ENCODE results near the gene TEAD1.

The TEAD1 gene

GRCh38 chr11:12971955-12972354 is 297.7 kb downstream of the TEAD1 start:
- H3K4me3 ChIP-seq (ENCODE audit: low read depth, low read length) = no peak overlapping the region
- TF ChIP-seq CTCF (IDR thresholded peaks at IDR 0.05; ENCODE audit: borderline replicate concordance, insufficient read depth, low read depth, low read length) = no peak

DNA sequence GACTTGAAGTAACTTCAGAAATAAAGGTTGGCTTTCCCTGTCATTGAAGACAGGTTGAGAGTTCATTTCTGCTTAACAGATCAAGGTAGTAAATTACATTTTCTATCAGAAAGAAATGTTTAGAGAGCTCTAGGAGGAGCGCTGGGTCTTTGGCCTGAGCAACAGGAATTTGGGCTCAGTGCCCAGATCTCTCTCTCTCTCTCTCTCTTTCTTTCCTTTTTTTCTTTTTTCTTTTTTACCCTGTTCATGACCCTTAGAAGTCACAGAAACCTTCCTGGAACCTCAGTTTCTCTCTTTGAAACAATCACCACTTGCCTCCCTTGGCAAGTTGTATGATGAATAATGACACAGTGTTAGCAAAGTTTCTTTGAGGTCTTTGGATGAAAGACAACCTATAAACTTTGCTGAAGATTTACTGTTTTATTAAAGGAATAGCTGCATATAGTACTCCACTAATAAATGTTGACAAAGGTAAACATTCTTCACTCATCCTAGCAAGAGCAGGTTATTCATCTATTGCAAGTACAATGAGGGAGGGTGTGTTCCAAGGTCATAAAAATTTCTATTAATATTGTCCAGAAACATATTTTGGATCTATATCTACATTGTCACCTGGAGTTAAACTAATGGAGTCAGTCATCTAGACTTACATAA is 299.4 kb downstream of the TEAD1 start:
- no peak for TF ChIP-seq CTCF (IDR thresholded peaks at IDR 0.05; ENCODE audit: borderline replicate concordance, insufficient read depth, low read depth, low read length)
- no peak overlapping the region for H3K4me3 ChIP-seq (ENCODE audit: low read depth, low read length)

- TF ChIP-seq CTCF (IDR thresholded peaks at IDR 0.05; ENCODE audit: borderline replicate concordance, insufficient read depth, low read depth, low read length) = no peak
- H3K4me3 ChIP-seq (ENCODE audit: low read depth, low read length) = no peak overlapping the region
Measured at GRCh38 chr11:12975195-12975594, 301.0 kb downstream of the TEAD1 start.

- TF ChIP-seq CTCF (IDR thresholded peaks at IDR 0.05; ENCODE audit: borderline replicate concordance, insufficient read depth, low read depth, low read length) = no peak
- H3K4me3 ChIP-seq (ENCODE audit: low read depth, low read length) = no peak overlapping the region
Measured at GRCh38 chr11:12979928-12980689, 305.9 kb downstream of the TEAD1 start.

DNA sequence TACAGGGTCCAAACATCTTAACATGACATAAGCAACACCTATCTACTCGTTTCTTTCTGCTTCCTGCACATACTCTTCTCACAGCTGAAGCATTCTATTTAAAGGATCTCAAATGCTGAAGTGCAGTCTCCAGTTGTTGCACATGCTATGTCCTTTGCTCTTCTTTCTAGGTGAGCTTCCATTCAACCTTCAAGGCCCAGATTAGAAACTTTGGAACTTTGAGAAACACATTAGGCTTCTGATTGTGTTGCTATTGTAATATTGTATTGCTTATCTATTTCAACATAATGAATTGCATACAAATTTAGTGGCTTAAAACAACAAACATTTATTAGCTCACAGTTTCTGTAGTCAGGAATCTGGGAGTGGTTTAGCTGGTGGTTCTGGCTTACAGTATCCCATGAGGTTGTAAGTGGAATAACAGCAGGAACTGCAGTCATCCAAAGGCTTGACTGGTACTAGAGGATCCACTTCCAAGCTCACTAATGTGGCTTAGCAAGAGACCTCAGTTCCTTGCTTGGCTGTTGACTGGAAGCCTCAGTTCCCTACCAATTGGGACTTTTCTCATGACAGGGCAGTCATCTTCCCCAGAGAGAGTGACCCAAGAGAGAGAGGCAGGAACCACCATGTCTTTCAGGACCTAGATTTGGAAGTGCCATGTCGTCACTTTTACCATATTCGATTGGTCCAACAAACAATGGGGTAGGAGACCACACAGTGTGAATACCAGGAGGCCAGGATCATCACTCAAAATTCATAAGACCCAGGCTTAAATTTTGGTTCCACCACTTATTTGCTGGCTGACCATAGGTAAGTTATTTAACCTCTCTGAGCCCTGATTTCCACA is 307.7 kb downstream of the TEAD1 start:
- H3K4me3 ChIP-seq (ENCODE audit: low read depth, low read length) = no peak overlapping the region
- TF ChIP-seq CTCF (IDR thresholded peaks at IDR 0.05; ENCODE audit: borderline replicate concordance, insufficient read depth, low read depth, low read length) = no peak

DNA sequence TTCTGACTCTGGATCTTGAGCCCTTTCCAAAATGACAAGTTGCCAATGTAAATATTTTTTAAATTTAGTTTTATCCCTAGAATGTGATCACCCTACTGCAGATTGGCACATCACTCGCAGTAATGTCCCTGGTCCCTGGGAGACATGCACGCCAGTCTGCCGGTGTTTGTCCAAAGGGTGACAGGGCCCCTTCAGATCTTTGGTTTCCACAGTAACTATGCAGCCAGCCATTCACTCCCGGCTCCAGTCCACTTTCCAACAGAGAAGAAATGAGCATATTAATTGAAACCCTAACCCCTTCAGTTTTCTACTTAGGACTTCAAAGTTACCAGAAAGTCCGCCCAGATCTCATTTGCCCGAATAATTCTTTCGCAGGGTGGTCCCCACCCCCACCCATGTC is 309.1 kb downstream of the TEAD1 start:
- no peak overlapping the region for H3K4me3 ChIP-seq (ENCODE audit: low read depth, low read length)
- TF ChIP-seq CTCF (IDR thresholded peaks at IDR 0.05; ENCODE audit: borderline replicate concordance, insufficient read depth, low read depth, low read length) = no peak

All from GM12875 (cell line).